ENCODE data around the gene DNAH12. TPM values are rescaled to one million over a fixed set of nuclear protein-coding genes. Genes with fewer than 3 reads are reported as not detected.
"Not testable (repeated sequence)": the region's sequence is repeated elsewhere in the genome, so short reads cannot be mapped to it uniquely, and the experiment has no call there.

The DNAH12 gene
- total RNA-seq, 1 experiment from 2014 or later, result 0.02 TPM

- DNase-seq (ENCODE audit: low read depth), result no peak
These were observed 208.7 kb downstream of the DNAH12 start for GRCh38 chr3:57335283-57335938.

- DNase-seq (ENCODE audit: low read depth), result no peak
These were observed 213.0 kb downstream of the DNAH12 start for GRCh38 chr3:57331078-57331610.

- not testable (repeated sequence) for DNase-seq (ENCODE audit: low read depth)
These were observed 217.6 kb downstream of the DNAH12 start for GRCh38 chr3:57326498-57326897.

- no peak for DNase-seq (ENCODE audit: low read depth)
These were observed 229.9 kb downstream of the DNAH12 start for GRCh38 chr3:57314204-57314603.

- no peak for DNase-seq (ENCODE audit: low read depth)
These were observed 234.3 kb downstream of the DNAH12 start for GRCh38 chr3:57309769-57310360.

- peak; percentile 62 for DNase-seq (ENCODE audit: low read depth)
These were observed 240.6 kb downstream of the DNAH12 start for GRCh38 chr3:57303520-57303919.

GRCh38 chr3:57298041-57298440 is 246.1 kb downstream of the DNAH12 start:
- peak; percentile 83 for DNase-seq (ENCODE audit: low read depth)

- no peak for DNase-seq (ENCODE audit: low read depth)
These were observed 251.1 kb downstream of the DNAH12 start for GRCh38 chr3:57292897-57293526.

- DNase-seq (ENCODE audit: low read depth), result no peak
These were observed 251.8 kb downstream of the DNAH12 start, which contains the start of gene ASB14 for GRCh38 chr3:57292159-57292896. ASB14 (minus strand) TSS chr3:57292685; CDS start chr3:57292033, 652 bp downstream.

- no peak for DNase-seq (ENCODE audit: low read depth)
These were observed 255.7 kb downstream of the DNAH12 start for GRCh38 chr3:57288403-57288802.

- no peak for DNase-seq (ENCODE audit: low read depth)
These were observed 256.9 kb downstream of the DNAH12 start for GRCh38 chr3:57287205-57287604.

- DNase-seq (ENCODE audit: low read depth), result no peak
These were observed 260.8 kb downstream of the DNAH12 start for GRCh38 chr3:57283334-57283733.

- peak; percentile 69 for DNase-seq (ENCODE audit: low read depth)
These were observed 262.4 kb downstream of the DNAH12 start for GRCh38 chr3:57281715-57282114.

GRCh38 chr3:57279685-57280084 is 264.5 kb downstream of the DNAH12 start:
- DNase-seq (ENCODE audit: low read depth), result peak; percentile 31

GRCh38 chr3:57278237-57278636 is 265.9 kb downstream of the DNAH12 start:
- no peak for DNase-seq (ENCODE audit: low read depth)

- no peak for DNase-seq (ENCODE audit: low read depth)
These were observed 268.8 kb downstream of the DNAH12 start for GRCh38 chr3:57275393-57275792.

GRCh38 chr3:57274845-57275244 is 269.3 kb downstream of the DNAH12 start:
- no peak for DNase-seq (ENCODE audit: low read depth)

- no peak for DNase-seq (ENCODE audit: low read depth)
These were observed 275.7 kb downstream of the DNAH12 start for GRCh38 chr3:57268416-57268815.

- no peak for DNase-seq (ENCODE audit: low read depth)
These were observed 282.2 kb downstream of the DNAH12 start for GRCh38 chr3:57261929-57262328.

GRCh38 chr3:57261119-57261518 is 283.0 kb downstream of the DNAH12 start:
- DNase-seq (ENCODE audit: low read depth), result no peak

GRCh38 chr3:57257678-57258077 is 286.5 kb downstream of the DNAH12 start:
- no peak for DNase-seq (ENCODE audit: low read depth)

- DNase-seq (ENCODE audit: low read depth), result no peak
These were observed 287.3 kb downstream of the DNAH12 start for GRCh38 chr3:57256844-57257243.
